ENCODE results near the gene PSMD8. TPM values are rescaled to one million over a fixed set of nuclear protein-coding genes. Genes with fewer than 3 reads are reported as not detected.

PSMD8 gene
- total RNA-seq, 1 experiment from 2014 or later, result 454 TPM

GRCh38 chr19:38373907-38374331 is 452 bp upstream of the PSMD8 start:
- peaks cover 30% of the 10 kb centered on the region for H3K36me3 ChIP-seq
- peaks cover 11% of the 10 kb centered on the region for H3K4me1 ChIP-seq (replicated peaks)
- peak overlapping the region; percentile 84 for H3K4me3 ChIP-seq
- no peaks in the 10 kb centered on the region for H3K9me3 ChIP-seq (replicated peaks)
- 0 out of 2 replicates have a peak, but pooled peaks cover 2% of the 10 kb centered on the region for H3K27me3 ChIP-seq (replicated peaks)
- DNase-seq (ENCODE audit: low read depth in 1 of 2, low spot score in 2 of 2), result no peak
- H3K27ac ChIP-seq, result peak overlapping the region; percentile 33; the same call in 1 of the 2 replicates

DNA sequence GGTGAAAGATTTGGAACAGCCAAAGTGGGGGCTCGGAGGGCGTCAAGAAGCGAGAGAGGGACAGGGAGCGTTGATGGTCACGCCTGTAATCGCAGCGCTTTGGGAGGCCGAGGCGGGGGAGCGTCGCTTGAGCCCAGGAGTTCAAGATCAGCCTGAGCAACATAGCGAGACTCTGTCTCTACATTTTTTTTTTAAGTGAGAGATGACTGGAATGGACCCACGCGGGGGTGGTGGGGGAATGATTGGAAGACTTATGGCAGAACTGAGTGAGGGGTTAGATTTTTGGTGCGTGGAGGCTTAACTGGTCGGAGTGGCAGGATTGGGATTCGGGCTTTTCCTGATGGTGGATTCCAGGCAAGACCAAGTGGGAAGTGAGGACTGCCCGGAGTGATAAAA is 725 bp downstream of the PSMD8 start:
- H3K4me1 ChIP-seq (replicated peaks), result peaks cover 11% of the 10 kb centered on the region
- no peaks in the 10 kb centered on the region for H3K9me3 ChIP-seq (replicated peaks)
- peak overlapping the region; percentile 83 for H3K27ac ChIP-seq
- DNase-seq (ENCODE audit: low read depth in 1 of 2, low spot score in 2 of 2), result no peak
- H3K27me3 ChIP-seq (replicated peaks), result no peaks in the 10 kb centered on the region
- peak overlapping the region; percentile 84 for H3K4me3 ChIP-seq
- peaks cover 42% of the 10 kb centered on the region for H3K36me3 ChIP-seq

GRCh38 chr19:38375748-38376147 is 1.4 kb downstream of the PSMD8 start:
- H3K4me3 ChIP-seq, result peak overlapping the region; percentile 84
- peak in 1 of 2 experiments; percentile 13 for DNase-seq (ENCODE audit: low read depth in 1 of 2, low spot score in 2 of 2)
- H3K9me3 ChIP-seq (replicated peaks), result no peaks in the 10 kb centered on the region
- H3K36me3 ChIP-seq, result peaks cover 46% of the 10 kb centered on the region
- H3K4me1 ChIP-seq (replicated peaks), result peaks cover 11% of the 10 kb centered on the region
- H3K27me3 ChIP-seq (replicated peaks), result no peaks in the 10 kb centered on the region
- H3K27ac ChIP-seq, result no peak overlapping the region

DNA sequence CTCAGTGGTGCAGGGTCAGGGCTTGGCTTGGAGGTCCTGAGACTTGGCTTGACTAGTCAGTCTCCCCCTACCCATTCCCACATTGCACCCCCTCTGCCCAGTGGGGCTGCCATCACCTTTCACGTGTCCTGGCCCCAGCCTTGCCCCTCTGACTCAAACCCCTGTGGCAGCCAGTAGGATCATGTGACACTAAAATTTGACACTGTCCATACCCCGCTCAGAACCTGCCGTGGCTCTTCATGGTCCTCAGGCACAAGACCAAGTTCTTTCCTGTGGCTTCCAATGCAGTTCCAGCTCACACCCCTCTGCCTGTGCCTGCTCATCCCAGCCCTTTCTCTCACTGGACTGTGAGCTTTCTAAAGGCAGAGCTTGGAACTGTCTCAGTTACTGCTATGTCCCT is 2.2 kb downstream of the PSMD8 start:
- Histone ChIP-seq H3K4me3 (no peak overlapping the region), H3K27me3 (replicated peaks) (no peaks in the 10 kb centered on the region), H3K4me1 (replicated peaks) (peaks cover 11% of the 10 kb centered on the region), H3K36me3 (peaks cover 55% of the 10 kb centered on the region), H3K27ac (no peak overlapping the region), H3K9me3 (replicated peaks) (no peaks in the 10 kb centered on the region)
- no peak for DNase-seq (ENCODE audit: low read depth in 1 of 2, low spot score in 2 of 2)

GRCh38 chr19:38377052-38377451 is 2.7 kb downstream of the PSMD8 start:
- no peak overlapping the region for H3K4me3 ChIP-seq
- no peaks in the 10 kb centered on the region for H3K27me3 ChIP-seq (replicated peaks)
- H3K4me1 ChIP-seq (replicated peaks), result peaks cover 11% of the 10 kb centered on the region
- no peak for DNase-seq (ENCODE audit: low read depth in 1 of 2, low spot score in 2 of 2)
- H3K27ac ChIP-seq, result no peak overlapping the region
- peaks cover 60% of the 10 kb centered on the region for H3K36me3 ChIP-seq
- no peaks in the 10 kb centered on the region for H3K9me3 ChIP-seq (replicated peaks)

GRCh38 chr19:38378866-38379265 is 4.5 kb downstream of the PSMD8 start:
- Histone ChIP-seq H3K4me1 (replicated peaks) (peaks cover 11% of the 10 kb centered on the region), H3K27me3 (replicated peaks) (no peaks in the 10 kb centered on the region), H3K36me3 (peaks cover 78% of the 10 kb centered on the region), H3K27ac (no peak overlapping the region), H3K9me3 (replicated peaks) (no peaks in the 10 kb centered on the region), H3K4me3 (no peak overlapping the region)
- no peak for DNase-seq (ENCODE audit: low read depth in 1 of 2, low spot score in 2 of 2)

- no peaks in the 10 kb centered on the region; the same call in 1 of the 2 replicates for H3K9me3 ChIP-seq (replicated peaks)
- H3K4me1 ChIP-seq (replicated peaks), result peaks cover 4% of the 10 kb centered on the region
- peaks cover 95% of the 10 kb centered on the region for H3K36me3 ChIP-seq
- DNase-seq (ENCODE audit: low read depth in 1 of 2, low spot score in 2 of 2), result no peak
- H3K27ac ChIP-seq, result no peak overlapping the region
- no peak overlapping the region for H3K4me3 ChIP-seq
- no peaks in the 10 kb centered on the region for H3K27me3 ChIP-seq (replicated peaks)
Observed at GRCh38 chr19:38381138-38381537, 6.8 kb downstream of the PSMD8 start.

- H3K4me3 ChIP-seq, result no peak overlapping the region
- no peaks in the 10 kb centered on the region for H3K27me3 ChIP-seq (replicated peaks)
- H3K4me1 ChIP-seq (replicated peaks), result peaks cover 2% of the 10 kb centered on the region; the same call in 1 of the 2 replicates
- no peak overlapping the region for H3K27ac ChIP-seq
- no peak for DNase-seq (ENCODE audit: low read depth in 1 of 2, low spot score in 2 of 2)
- peaks cover 81% of the 10 kb centered on the region for H3K36me3 ChIP-seq
- H3K9me3 ChIP-seq (replicated peaks), result no peaks in the 10 kb centered on the region; the same call in 1 of the 2 replicates
Observed at GRCh38 chr19:38383184-38383583, 8.8 kb downstream of the PSMD8 start.

- Histone ChIP-seq H3K27ac (no peak overlapping the region), H3K27me3 (replicated peaks) (no peaks in the 10 kb centered on the region)
- no peak for DNase-seq (ENCODE audit: low read depth in 1 of 2, low spot score in 2 of 2)
Observed at GRCh38 chr19:38383743-38384142, 9.4 kb downstream of the PSMD8 start.

DNA sequence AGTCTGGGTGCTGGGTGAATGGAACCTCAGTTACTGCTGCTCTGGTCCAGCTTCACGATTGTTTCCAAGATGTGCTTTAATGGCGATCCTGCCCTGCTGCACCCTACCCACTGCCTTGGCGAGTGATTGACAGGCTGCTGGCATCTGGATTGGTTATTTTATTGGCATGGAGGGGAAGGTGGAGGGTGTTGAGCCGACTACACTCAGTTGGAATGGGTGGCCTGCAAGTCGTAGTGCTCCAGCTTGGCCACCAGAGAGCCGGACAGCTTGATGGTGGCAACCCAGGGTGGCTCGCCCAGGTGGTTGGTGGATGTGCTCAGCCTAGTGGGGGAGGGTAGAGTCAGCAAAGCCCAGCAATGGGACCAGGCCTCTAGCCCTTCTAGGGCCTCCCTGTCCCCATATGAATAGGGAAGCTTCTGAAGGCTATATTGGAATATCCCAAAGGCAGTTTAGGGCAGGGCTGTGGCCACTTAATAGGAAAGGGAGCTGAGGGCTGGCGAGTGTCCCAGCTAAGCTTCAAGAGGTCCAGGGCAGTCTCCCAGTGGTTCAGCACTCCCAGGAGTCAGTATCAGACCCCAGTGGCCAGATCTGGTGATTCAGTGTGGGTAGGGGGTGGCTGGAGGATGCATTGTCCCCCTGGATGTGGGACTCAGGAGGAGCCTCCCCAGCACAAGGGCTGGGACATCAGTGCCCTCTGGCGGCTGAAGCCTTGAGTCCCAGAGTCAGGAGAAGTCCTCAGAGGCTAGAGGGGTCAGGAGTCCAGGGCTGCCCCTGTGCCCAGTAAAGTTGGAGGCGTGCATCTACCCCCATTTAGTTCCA is 10.0 kb downstream of the PSMD8 start:
- H3K9me3 ChIP-seq (replicated peaks), result no peaks in the 10 kb centered on the region; the same call in 1 of the 2 replicates
- peaks cover 75% of the 10 kb centered on the region for H3K36me3 ChIP-seq
- DNase-seq (ENCODE audit: low read depth in 1 of 2, low spot score in 2 of 2), result no peak
- no peaks in the 10 kb centered on the region for H3K27me3 ChIP-seq (replicated peaks)
- no peak overlapping the region for H3K27ac ChIP-seq
- peaks cover 11% of the 10 kb centered on the region for H3K4me1 ChIP-seq (replicated peaks)
- H3K4me3 ChIP-seq, result no peak overlapping the region

More at GRCh38 chr19:38383743-38384142, 9.4 kb downstream of the PSMD8 start:
- no peak overlapping the region for H3K4me3 ChIP-seq
- H3K9me3 ChIP-seq (replicated peaks), result no peaks in the 10 kb centered on the region; the same call in 1 of the 2 replicates
- H3K36me3 ChIP-seq, result peaks cover 81% of the 10 kb centered on the region
- peaks cover 5% of the 10 kb centered on the region for H3K4me1 ChIP-seq (replicated peaks)

- no peak overlapping the region for H3K27ac ChIP-seq
- DNase-seq (ENCODE audit: low read depth in 1 of 2, low spot score in 2 of 2), result no peak
- H3K36me3 ChIP-seq, result peaks cover 67% of the 10 kb centered on the region
- H3K4me3 ChIP-seq, result no peak overlapping the region
- no peaks in the 10 kb centered on the region; the same call in 1 of the 2 replicates for H3K9me3 ChIP-seq (replicated peaks)
- H3K4me1 ChIP-seq (replicated peaks), result peaks cover 16% of the 10 kb centered on the region
- H3K27me3 ChIP-seq (replicated peaks), result no peaks in the 10 kb centered on the region
Observed at GRCh38 chr19:38385057-38385803, 10.9 kb downstream of the PSMD8 start.

GRCh38 chr19:38385804-38386257 is 11.5 kb downstream of the PSMD8 start:
- no peak for DNase-seq (ENCODE audit: low read depth in 1 of 2, low spot score in 2 of 2)
- H3K27me3 ChIP-seq (replicated peaks), result no peaks in the 10 kb centered on the region
- no peak overlapping the region for H3K4me3 ChIP-seq
- H3K9me3 ChIP-seq (replicated peaks), result no peaks in the 10 kb centered on the region; the same call in 1 of the 2 replicates
- H3K36me3 ChIP-seq, result peaks cover 63% of the 10 kb centered on the region
- peaks cover 16% of the 10 kb centered on the region for H3K4me1 ChIP-seq (replicated peaks)
- H3K27ac ChIP-seq, result no peak overlapping the region

DNA sequence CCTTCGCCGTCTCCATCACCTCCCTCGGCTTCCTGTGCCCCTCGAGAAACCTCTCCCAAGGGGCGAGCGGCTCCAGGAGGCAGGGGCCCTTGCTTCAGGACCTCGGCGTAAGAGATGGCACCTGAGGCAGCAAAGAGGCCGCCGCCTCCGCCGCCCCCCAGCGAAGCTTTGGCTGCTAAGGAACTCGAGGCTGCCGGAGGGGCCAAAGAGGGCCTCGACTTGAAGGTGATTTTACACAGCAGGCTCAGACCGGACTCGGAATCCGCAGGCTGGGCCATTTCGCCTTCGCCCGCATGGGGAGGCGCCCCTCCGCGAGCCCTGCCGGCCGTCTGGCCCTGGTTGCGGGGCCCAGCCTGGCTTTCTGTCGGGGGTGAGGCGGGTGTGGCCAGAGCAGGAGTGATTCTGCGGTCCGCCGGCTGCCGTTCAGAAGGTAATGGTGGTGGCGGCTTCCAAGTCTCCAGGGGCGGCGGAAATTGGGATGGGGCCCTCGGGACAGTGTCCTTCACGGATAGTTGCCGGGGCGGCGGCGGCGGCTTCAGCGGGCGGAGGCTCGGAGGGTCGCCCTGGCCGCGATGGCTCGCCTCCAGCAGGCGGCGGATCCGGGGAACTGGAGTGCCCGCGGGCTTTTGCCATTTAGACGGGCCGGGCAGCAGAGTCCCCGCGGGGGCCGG is 12.1 kb downstream of the PSMD8 start:
- no peak overlapping the region for H3K27ac ChIP-seq
- no peak overlapping the region for H3K4me3 ChIP-seq
- H3K9me3 ChIP-seq (replicated peaks), result no peaks in the 10 kb centered on the region; the same call in 1 of the 2 replicates
- no peaks in the 10 kb centered on the region for H3K27me3 ChIP-seq (replicated peaks)
- no peak for DNase-seq (ENCODE audit: low read depth in 1 of 2, low spot score in 2 of 2)
- H3K36me3 ChIP-seq, result peaks cover 57% of the 10 kb centered on the region
- peaks cover 16% of the 10 kb centered on the region for H3K4me1 ChIP-seq (replicated peaks)

Measured in SJSA1 (cell line).